SU-DHL-6 (cell line): ENCODE results near the gene LPIN1.

Experiments
- CTCF ChIP-seq: fragments of 200-600 bp; sonication (generic); IDR thresholded peaks from one replicate; pipeline ENCODE4 v1.5.1; 2017; ENCODE audit warnings: antibody characterized with exemption, mild to moderate bottlenecking, low read length, moderate library complexity; ENCODE audit not compliant: insufficient read depth, poor library complexity, severe bottlenecking
- EZH2phosphoT487 ChIP-seq: fragments of 200-600 bp; sonication (generic), shearing (Covaris generic); conservative IDR thresholded peaks from 2 replicates; pipeline ENCODE4 v1.6.1; 2018; ENCODE audit warnings: mild to moderate bottlenecking, antibody characterized with exemption, low read length, moderate library complexity, mixed read lengths

GRCh38 chr2:11754700-11755015 is 8.2 kb downstream of the LPIN1 start:
- TF ChIP-seq CTCF (no peak), EZH2phosphoT487 (no peak)
